Fibroblast of villous mesenchyme (primary cell): Measurements from ENCODE around the gene CLCN7. TPM values are rescaled to one million over a fixed set of nuclear protein-coding genes. Genes with fewer than 3 reads are reported as not detected.

ENCODE experiments used
- DNase-seq: peaks from one replicate; pipeline ENCODE4 v3.0.0-alpha.2; 2010; ENCODE audit warnings: low read depth
- H3K4me3 ChIP-seq: 2 replicates; pipeline ENCODE4 v1.5.1; 2011; ENCODE audit warnings: low read depth, mild to moderate bottlenecking, low read length
- total RNA-seq: library from RNA; depleted of rRNA; stranded (reverse); fragments of >200 nt; gene quantifications from 2 replicates; pipeline ENCODE4 v1.2.3, GENCODE V29; 2012
- TF ChIP-seq, protein P1 (sequence below): IDR thresholded peaks from 2 replicates; pipeline ENCODE4 v1.5.1; 2012; ENCODE audit warnings: low read depth, mild to moderate bottlenecking, low read length; ENCODE audit not compliant: insufficient read depth

CLCN7 gene
- total RNA-seq, 1 donor = 85.1 TPM

DNA sequence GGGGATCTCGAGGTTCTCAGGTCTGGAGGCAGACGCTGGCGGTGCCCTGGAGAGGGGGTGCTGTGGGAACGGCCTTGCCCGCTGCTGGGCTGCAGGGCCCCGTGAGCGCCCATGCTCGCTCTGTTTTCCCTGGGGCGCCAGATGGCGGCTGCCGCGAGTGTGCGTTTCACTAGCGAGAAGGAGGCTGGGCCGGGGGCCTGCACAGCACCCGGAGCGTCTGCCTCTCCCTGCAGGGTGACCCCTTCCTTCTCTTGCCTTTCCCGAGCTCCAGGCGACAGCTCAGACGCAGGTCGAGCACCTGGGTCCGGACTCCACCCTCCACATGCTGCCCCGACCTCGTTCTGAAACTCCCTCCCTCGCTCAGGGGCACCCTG lies 21.0 kb upstream of the CLCN7 start:
- TF ChIP-seq, protein P1, sequence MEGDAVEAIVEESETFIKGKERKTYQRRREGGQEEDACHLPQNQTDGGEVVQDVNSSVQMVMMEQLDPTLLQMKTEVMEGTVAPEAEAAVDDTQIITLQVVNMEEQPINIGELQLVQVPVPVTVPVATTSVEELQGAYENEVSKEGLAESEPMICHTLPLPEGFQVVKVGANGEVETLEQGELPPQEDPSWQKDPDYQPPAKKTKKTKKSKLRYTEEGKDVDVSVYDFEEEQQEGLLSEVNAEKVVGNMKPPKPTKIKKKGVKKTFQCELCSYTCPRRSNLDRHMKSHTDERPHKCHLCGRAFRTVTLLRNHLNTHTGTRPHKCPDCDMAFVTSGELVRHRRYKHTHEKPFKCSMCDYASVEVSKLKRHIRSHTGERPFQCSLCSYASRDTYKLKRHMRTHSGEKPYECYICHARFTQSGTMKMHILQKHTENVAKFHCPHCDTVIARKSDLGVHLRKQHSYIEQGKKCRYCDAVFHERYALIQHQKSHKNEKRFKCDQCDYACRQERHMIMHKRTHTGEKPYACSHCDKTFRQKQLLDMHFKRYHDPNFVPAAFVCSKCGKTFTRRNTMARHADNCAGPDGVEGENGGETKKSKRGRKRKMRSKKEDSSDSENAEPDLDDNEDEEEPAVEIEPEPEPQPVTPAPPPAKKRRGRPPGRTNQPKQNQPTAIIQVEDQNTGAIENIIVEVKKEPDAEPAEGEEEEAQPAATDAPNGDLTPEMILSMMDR = no peak
- no peak for DNase-seq
- no peak overlapping the region for H3K4me3 ChIP-seq

DNA sequence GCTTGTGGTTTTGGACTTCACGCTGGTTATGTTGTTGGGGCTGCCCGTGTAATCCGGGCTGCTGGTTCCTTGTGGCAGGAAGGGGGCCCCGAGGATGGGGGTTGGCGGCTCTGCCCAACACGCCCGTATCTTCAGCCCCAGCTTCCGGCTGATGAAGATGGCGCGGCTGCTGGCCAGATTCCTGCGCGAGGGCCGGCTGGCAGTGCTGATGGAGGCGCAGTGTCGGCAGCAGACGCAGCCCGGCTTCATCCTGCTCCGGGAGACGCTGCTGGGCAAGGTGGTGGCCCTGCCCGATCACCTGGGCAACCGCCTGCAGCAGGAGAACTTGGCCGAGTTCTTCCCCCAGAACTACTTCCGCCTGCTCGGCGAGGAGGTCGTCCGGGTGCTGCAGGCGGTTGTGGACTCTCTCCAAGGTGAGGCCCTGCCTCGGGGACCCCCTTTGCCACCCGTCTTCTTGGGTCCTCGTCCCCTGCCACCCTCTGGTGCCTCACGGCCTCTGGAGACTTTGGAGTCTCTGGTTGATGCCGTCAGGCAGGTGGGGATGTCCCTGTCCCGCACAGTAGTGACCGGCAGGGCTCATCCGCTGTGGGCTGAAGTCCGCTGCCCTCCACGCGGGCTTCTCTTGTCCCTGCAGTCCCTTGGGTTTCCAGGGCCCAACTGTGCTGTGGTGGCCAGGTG lies 20.5 kb upstream of the CLCN7 start:
- TF ChIP-seq, protein P1 = no peak
- H3K4me3 ChIP-seq = no peak overlapping the region
- no peak for DNase-seq

DNA sequence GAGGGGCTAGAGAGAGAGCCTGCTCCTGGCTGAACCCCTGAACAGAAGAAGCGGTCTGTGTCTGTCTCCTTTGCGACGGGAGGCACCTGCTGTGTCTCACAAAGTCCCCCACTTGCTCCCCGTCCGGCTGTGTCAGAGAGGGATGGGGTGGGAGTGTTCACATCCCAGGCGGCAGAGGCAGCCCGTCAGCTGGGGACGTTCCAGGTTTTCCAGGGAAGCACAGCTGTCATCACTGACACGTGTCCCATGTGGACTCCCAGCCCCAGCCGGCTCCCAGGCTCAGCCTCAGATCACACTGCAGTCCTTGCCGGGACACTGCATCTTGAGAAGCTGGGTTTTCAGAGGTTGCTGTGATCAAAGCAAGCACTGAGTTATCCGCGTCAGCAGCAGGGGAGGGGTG lies 19.9 kb upstream of the CLCN7 start:
- peak; percentile 21 for DNase-seq
- peak overlapping the region; percentile 83 for H3K4me3 ChIP-seq
- TF ChIP-seq, protein P1 = no peak

DNA sequence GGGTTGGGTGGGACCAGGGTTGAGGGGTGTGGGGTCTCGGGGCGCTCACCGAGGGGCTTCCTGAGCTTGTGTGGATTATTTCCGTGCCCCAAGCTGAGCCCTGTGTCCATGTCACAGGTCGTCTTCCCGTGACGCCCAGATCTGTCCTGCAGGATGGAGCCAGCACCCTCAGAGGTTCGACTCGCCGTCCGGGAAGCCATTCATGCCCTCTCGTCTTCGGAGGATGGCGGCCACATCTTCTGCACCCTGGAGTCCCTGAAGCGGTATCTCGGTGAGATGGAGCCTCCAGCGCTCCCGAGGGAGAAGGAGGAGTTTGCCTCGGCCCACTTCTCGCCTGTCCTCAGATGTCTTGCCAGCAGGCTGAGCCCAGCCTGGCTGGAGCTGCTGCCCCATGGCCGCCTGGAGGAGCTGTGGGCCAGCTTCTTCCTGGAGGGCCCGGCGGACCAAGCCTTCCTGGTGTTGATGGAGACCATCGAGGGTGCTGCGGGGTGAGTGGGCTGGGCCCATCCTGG lies 19.4 kb upstream of the CLCN7 start:
- peak; percentile 83 for DNase-seq
- H3K4me3 ChIP-seq = peak overlapping the region; percentile 83
- TF ChIP-seq, protein P1 = peak; percentile 87

DNA sequence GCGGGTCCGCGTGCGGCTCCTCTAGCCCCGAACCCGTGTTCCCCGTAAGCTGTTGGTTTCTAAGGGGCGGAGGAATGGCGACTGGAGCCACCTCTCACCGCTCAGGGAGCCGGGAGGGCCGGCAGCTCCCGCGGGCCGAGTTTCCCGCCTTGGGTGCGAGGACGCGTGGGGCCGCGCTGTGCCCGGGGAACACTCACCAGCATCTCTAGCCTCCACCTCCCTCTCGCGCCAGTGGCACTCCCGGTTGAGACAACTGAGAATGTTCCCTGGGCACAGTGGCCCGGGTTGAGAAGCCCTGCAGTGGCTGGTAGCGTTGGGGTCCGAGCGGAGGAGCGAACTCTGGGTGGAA lies 18.9 kb upstream of the CLCN7 start:
- DNase-seq = peak; percentile 9
- TF ChIP-seq, protein P1 = no peak
- H3K4me3 ChIP-seq = peak overlapping the region; percentile 83

DNA sequence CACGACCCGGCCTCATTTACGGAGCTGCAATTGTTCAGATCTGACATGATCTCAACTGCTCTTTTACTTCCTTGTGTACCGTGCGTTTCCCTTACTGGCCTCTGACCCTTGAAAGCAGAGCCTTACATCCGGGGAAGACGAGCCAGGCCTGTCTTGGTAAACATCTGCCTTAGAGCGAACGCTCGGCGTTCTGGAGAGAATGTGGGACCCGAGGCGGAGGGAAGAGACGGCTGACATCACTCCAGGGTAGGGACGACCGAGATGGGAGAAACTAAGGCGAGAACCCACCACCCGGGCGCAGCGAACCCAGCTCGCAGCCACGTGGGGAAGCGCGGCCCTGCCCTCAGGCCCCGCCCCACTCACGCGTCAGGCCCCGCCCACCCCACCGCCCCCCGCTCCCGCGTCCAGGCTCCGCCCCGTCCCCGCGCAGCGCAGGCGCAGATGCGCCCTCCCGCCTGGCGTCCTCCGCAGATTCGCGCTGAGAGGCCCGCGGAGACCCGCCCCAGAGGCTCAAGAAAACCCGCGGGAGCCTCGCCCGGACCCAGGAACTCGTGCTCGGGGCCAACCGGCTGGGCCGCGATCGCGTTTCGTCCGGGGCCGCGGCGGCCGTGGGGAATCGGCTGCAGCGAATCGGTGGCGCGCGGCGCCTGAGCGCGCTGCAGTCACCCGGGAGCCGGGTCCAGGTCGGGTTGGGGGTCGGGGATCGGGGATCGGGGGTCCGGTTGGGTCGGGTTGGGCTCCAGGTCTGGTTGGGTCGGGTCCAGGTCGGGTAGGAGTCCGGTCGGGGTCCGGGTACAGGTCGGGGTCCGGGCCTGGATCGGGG lies 18.3 kb upstream of the CLCN7 start, which contains the start of gene TELO2:
TSS of gene TELO2 (plus strand) at position 438 of the 823 bp plus-strand sequence. CDS start 922 bp downstream, outside the sequence.
- TF ChIP-seq, protein P1 = no peak
- DNase-seq = peak; percentile 79
- peak within 1 kb of the TSS; percentile 83 for H3K4me3 ChIP-seq
